Pancreas (tissue), 10 donors: Measurements from ENCODE around the gene GRAMD4. TPM values are rescaled to one million over a fixed set of nuclear protein-coding genes. Genes with fewer than 3 reads are reported as not detected.
A peak's percentile ranks its signal among the peaks of the same experiment; 100 is the strongest.

Source experiments
- ATAC-seq, 4 donors: fragments of 200-7000 bp; cut with Tn5 transposase; one replicate each; pipeline versions ENCODE4 v1.8.0 to v1.9.1; 2020; ENCODE audit warnings: mild to moderate bottlenecking in 4 of 4, moderate library complexity in 4 of 4
- DNase-seq, 6 donors: peaks; one replicate each; pipeline ENCODE4 v3.0.0-alpha.2; 2020
- FAIRE-seq: peaks from 2 replicates; lab custom pipeline; 2012; peaks lifted over from hg19 to GRCh38; lab: Jason Lieb, UNC
- H3K27ac ChIP-seq, 4 donors: fragments of 200-600 bp; sonication (generic); 1 replicate in 3 of 4; 2 replicates in 1 of 4; pipeline versions ENCODE4 v1.5.0 to v1.8.0; 2020
- H3K27me3 ChIP-seq, 4 donors: fragments of 200-600 bp; one replicate each; pipeline ENCODE4 v1.8.0; 2021
- H3K36me3 ChIP-seq, 3 donors: fragments of 200-600 bp; sonication (generic) in 1 of 3; one replicate each; pipeline versions ENCODE4 v1.5.0 to v1.8.0; 2020 to 2021
- H3K4me1 ChIP-seq, 3 donors: fragments of 200-600 bp; one replicate each; pipeline ENCODE4 v1.8.0; 2021
- H3K4me3 ChIP-seq, 4 donors: fragments of 200-600 bp; sonication (generic) in 2 of 4; one replicate each; pipeline versions ENCODE4 v1.5.0 to v1.8.0; 2020 to 2021
- H3K9me3 ChIP-seq, 4 donors: fragments of 200-600 bp; one replicate each; pipeline ENCODE4 v1.8.0; 2021
- CTCF ChIP-seq, 4 donors: fragments of 200-600 bp; sonication (generic) in 3 of 4; IDR thresholded peaks; one replicate each; pipeline versions ENCODE4 v1.5.0 to v1.8.0; 2021; ENCODE audit warnings: antibody characterized with exemption in 4 of 4
- WGBS, 2 donors: extraction: QIAGEN DNeasy Blood & Tissue Kit; methylation state at CpG; one replicate each; pipeline ENCODE4 v1.1.7; 2013; 5-methylcytosine and 5-hydroxymethylcytosine counted together
- intact Hi-C, 3 donors: fragments of 100-400 bp; cut with DNase I; formaldehyde crosslinking; loops; one replicate each; pipeline versions ENCODE4 v1.11.1 to v1.14.2; 2022
- polyA plus RNA-seq, 2 donors: library from polyadenylated mRNA; stranded (reverse); fragments of 200-250 nt; gene quantifications; one replicate each; pipeline ENCODE4 v1.2.3, GENCODE V29; 2013
- total RNA-seq, 6 donors: library from RNA; stranded (reverse); fragmentation: NEBNext Ultra II Directional in 4 of 6; extraction: Animal tissue kit (Norgen Biotek cat#: 25700) in 4 of 6; gene quantifications; one replicate each; pipeline versions ENCODE4 v1.2.1 to v1.2.4, GENCODE V29; 2021 to 2023
- donor health status: healthy with polysubstance abuse.
- donor health status: DM: no; HTN: no; CAD: no; lungs with moderate emphysema.
- donor health status: DM: no; HTN: no; CAD: no.
- donor health status: control.
- donor health status: control.
- donor health status: Bipolar disorder and iron deficiency.
- donor health status: DM: yes; HTN: yes; CAD: no.
- donor health status: DM: no; HTN: no; CAD: no.
- donor health status: DM: no; HTN: no; CAD: no.
- donor health status: DM: yes; HTN: yes; CAD: no.

Gene GRAMD4
- total and polyA plus RNA-seq, 8 donors = 13.2 to 36.4 (median 21.9) TPM

- intact Hi-C loops = no loop called here
- DNase-seq (no peak), ATAC-seq (peak in 3 of 4 donors; percentile 30 to 67 (median 52)), FAIRE-seq (no peak)
- WGBS, 2 donors = 84 to 89% methylated on average over 8 of the region's 8 CpGs
- no peaks in the 10 kb centered on the region for H3K9me3 ChIP-seq
- no peak overlapping the region for H3K4me3 ChIP-seq
- H3K27me3 ChIP-seq = no peaks in the 10 kb centered on the region
- H3K36me3 ChIP-seq = no peaks in the 10 kb centered on the region
- peak overlapping the region in 1 of 4 donors; percentile 2 for H3K27ac ChIP-seq
- no peak for TF ChIP-seq CTCF (IDR thresholded peaks at IDR 0.05)
- no peaks in the 10 kb centered on the region for H3K4me1 ChIP-seq
Observed at GRCh38 chr22:46604306-46604690, 15.9 kb upstream of the GRAMD4 start.

GRCh38 chr22:46605117-46605516 lies 15.1 kb upstream of the GRAMD4 start:
- DNase-seq = no peak
- TF ChIP-seq CTCF (IDR thresholded peaks at IDR 0.05) = no peak
- Histone ChIP-seq H3K9me3 (no peaks in the 10 kb centered on the region), H3K27me3 (no peaks in the 10 kb centered on the region), H3K4me1 (no peaks in the 10 kb centered on the region), H3K36me3 (no peaks in the 10 kb centered on the region), H3K27ac (no peak overlapping the region), H3K4me3 (no peak overlapping the region)
- no peak for FAIRE-seq
- intact Hi-C loops = no loop called here
- ATAC-seq = no peak
- WGBS, 2 donors = 92 to 97% methylated on average over 6 of the region's 6 CpGs

GRCh38 chr22:46606886-46607285 lies 13.3 kb upstream of the GRAMD4 start:
- H3K27ac ChIP-seq = no peak overlapping the region
- no peak for TF ChIP-seq CTCF (IDR thresholded peaks at IDR 0.05)
- H3K36me3 ChIP-seq = no peaks in the 10 kb centered on the region
- no peaks in the 10 kb centered on the region for H3K4me1 ChIP-seq
- no peaks in the 10 kb centered on the region for H3K27me3 ChIP-seq
- DNase-seq (no peak), ATAC-seq (no peak), FAIRE-seq (no peak)
- no peak overlapping the region for H3K4me3 ChIP-seq
- WGBS, 2 donors = 71 to 74% methylated on average over 9 of the region's 9 CpGs
- H3K9me3 ChIP-seq = no peaks in the 10 kb centered on the region
- intact Hi-C loops = no loop called here

GRCh38 chr22:46607483-46608114 lies 12.6 kb upstream of the GRAMD4 start:
- Histone ChIP-seq H3K27me3 (no peaks in the 10 kb centered on the region), H3K4me3 (no peak overlapping the region), H3K9me3 (no peaks in the 10 kb centered on the region), H3K36me3 (no peaks in the 10 kb centered on the region), H3K27ac (no peak overlapping the region), H3K4me1 (peaks cover 0 to 4% (median 0%) of the 10 kb centered on the region in 3 donors)
- intact Hi-C loops = no loop called here
- ATAC-seq (no peak), FAIRE-seq (no peak), DNase-seq (no peak)
- TF ChIP-seq CTCF (IDR thresholded peaks at IDR 0.05) = no peak
- 89% methylated on average over 27 of the region's 27 CpGs for WGBS, 2 donors

- Histone ChIP-seq H3K9me3 (no peaks in the 10 kb centered on the region), H3K4me3 (no peak overlapping the region), H3K36me3 (no peaks in the 10 kb centered on the region), H3K27me3 (no peaks in the 10 kb centered on the region), H3K27ac (no peak overlapping the region), H3K4me1 (peaks cover 0 to 4% (median 0%) of the 10 kb centered on the region in 3 donors)
- 87 to 92% methylated on average over 17 of the region's 17 CpGs for WGBS, 2 donors
- intact Hi-C loops = no loop called here
- DNase-seq = no peak
- no peak for FAIRE-seq
- peak in 1 of 4 donors; percentile 57 for ATAC-seq
- no peak for TF ChIP-seq CTCF (IDR thresholded peaks at IDR 0.05)
Observed at GRCh38 chr22:46609175-46609690, 11.0 kb upstream of the GRAMD4 start.
